OCI-LY3 (cell line): ENCODE results near the gene MRPL55.

Experiments used
- EZH2phosphoT487 ChIP-seq: fragments of 200-600 bp; shearing (Covaris generic); IDR thresholded peaks from 2 replicates; pipeline ENCODE4 v1.6.1; 2018; ENCODE audit warnings: antibody characterized with exemption, mixed run types, low read depth
- TF ChIP-seq, protein P1 (sequence below): fragments of 200-600, 300-600 bp; sonication (generic); IDR thresholded peaks from 2 replicates; pipeline ENCODE4 v1.5.1; 2014; ENCODE audit warnings: antibody characterized with exemption, low read length, low read depth

DNA sequence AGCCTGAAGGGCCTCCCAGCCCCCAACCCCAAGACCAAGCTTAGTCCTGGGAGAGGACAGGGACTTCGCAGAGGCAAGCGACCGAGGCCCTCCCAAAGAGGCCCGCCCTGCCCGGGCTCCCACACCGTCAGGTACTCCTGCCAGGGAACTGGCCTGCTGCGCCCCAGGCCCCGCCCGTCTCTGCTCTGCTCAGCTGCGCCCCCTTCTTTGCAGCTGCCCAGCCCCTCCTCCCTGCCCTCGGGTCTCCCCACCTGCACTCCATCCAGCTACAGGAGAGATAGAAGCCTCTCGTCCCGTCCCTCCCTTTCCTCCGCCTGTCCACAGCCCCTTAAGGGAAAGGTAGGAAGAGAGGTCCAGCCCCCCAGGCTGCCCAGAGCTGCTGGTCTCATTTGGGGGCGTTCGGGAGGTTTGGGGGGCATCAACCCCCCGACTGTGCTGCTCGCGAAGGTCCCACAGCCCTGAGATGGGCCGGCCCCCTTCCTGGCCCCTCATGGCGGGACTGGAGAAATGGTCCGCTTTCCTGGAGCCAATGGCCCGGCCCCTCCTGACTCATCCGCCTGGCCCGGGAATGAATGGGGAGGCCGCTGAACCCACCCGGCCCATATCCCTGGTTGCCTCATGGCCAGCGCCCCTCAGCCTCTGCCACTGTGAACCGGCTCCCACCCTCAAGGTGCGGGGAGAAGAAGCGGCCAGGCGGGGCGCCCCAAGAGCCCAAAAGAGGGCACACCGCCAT is 48.5 kb downstream of the MRPL55 start:
- TF ChIP-seq, protein P1, sequence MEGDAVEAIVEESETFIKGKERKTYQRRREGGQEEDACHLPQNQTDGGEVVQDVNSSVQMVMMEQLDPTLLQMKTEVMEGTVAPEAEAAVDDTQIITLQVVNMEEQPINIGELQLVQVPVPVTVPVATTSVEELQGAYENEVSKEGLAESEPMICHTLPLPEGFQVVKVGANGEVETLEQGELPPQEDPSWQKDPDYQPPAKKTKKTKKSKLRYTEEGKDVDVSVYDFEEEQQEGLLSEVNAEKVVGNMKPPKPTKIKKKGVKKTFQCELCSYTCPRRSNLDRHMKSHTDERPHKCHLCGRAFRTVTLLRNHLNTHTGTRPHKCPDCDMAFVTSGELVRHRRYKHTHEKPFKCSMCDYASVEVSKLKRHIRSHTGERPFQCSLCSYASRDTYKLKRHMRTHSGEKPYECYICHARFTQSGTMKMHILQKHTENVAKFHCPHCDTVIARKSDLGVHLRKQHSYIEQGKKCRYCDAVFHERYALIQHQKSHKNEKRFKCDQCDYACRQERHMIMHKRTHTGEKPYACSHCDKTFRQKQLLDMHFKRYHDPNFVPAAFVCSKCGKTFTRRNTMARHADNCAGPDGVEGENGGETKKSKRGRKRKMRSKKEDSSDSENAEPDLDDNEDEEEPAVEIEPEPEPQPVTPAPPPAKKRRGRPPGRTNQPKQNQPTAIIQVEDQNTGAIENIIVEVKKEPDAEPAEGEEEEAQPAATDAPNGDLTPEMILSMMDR: no peak
- TF ChIP-seq EZH2phosphoT487: no peak
